ENCODE data around the gene SP9. TPM values are rescaled to one million over a fixed set of nuclear protein-coding genes. Genes with fewer than 3 reads are reported as not detected.

Gene SP9
- total RNA-seq (0.13 TPM), polyA plus RNA-seq (ENCODE audit: insufficient read depth in 1 of 8, insufficient read length in 8 of 8, low replicate concordance in 1 of 8) (under 1 TPM in 7 of 8 donors, not detected in 1; 0.08 to 0.67 (median 0.18) TPM)
- long read RNA-seq, donor 1, result 0 reads
- long read RNA-seq, donor 2, result 0 reads
- long read RNA-seq, donor 3, result 0 reads
- long read RNA-seq, donor 4, result 0 reads
- long read RNA-seq, donor 5, result 0 reads
- long read RNA-seq, donor 6, result 0 reads
- long read RNA-seq, donor 7, result 0 reads
- long read RNA-seq, donor 8, result 0 reads
- long read RNA-seq, donor 9, result 0 reads
- long read RNA-seq, donor 10, result 0 reads
- long read RNA-seq, donor 11, result 0 reads

GRCh38 chr2:174334781-174335251 lies at the start of gene SP9:
TSS of gene SP9 (plus strand) at chr2:174334954. CDS start at chr2:174335093, 139 bp downstream.
- Histone ChIP-seq H3K27ac (ENCODE audit: low read length) (no peak within 1 kb of the TSS), H3K27me3 (ENCODE audit: control insufficient read depth, insufficient read depth, low read length) (peaks cover 87% of the 10 kb centered on the region), H3K4me1 (ENCODE audit: control insufficient read depth, insufficient read depth, low read length) (peaks cover 33% of the 10 kb centered on the region), H3K36me3 (ENCODE audit: control insufficient read depth, insufficient read depth, low read length) (no peaks in the 10 kb centered on the region), H3K9me3 (replicated peaks; ENCODE audit: control insufficient read depth, low read depth, low read length) (no peaks in the 10 kb centered on the region), H3K4me3 (ENCODE audit: low read length) (peak within 1 kb of the TSS; percentile 43)
- WGBS (ENCODE audit: insufficient coverage), result 2% methylated on average over 42 of the region's 44 CpGs
- peak; percentile 78 for DNase-seq

GRCh38 chr2:174286172-174286571 lies 48.6 kb upstream of the SP9 start:
- Histone ChIP-seq H3K27me3 (ENCODE audit: control insufficient read depth, insufficient read depth, low read length) (no peaks in the 10 kb centered on the region), H3K9me3 (replicated peaks; ENCODE audit: control insufficient read depth, low read depth, low read length) (no peaks in the 10 kb centered on the region), H3K27ac (ENCODE audit: low read length) (no peak overlapping the region), H3K4me1 (ENCODE audit: control insufficient read depth, insufficient read depth, low read length) (no peaks in the 10 kb centered on the region), H3K4me3 (ENCODE audit: low read length) (no peak overlapping the region), H3K36me3 (ENCODE audit: control insufficient read depth, insufficient read depth, low read length) (no peaks in the 10 kb centered on the region)
- no peak for DNase-seq
- no CpG with 5 or more reads among the region's 2 CpGs for WGBS (ENCODE audit: insufficient coverage)

- no peaks in the 10 kb centered on the region for H3K4me1 ChIP-seq (ENCODE audit: control insufficient read depth, insufficient read depth, low read length)
- no peaks in the 10 kb centered on the region for H3K36me3 ChIP-seq (ENCODE audit: control insufficient read depth, insufficient read depth, low read length)
- peaks cover 6% of the 10 kb centered on the region for H3K9me3 ChIP-seq (replicated peaks; ENCODE audit: control insufficient read depth, low read depth, low read length)
- no peak overlapping the region for H3K27ac ChIP-seq (ENCODE audit: low read length)
- H3K4me3 ChIP-seq (ENCODE audit: low read length), result no peak overlapping the region
- DNase-seq, result no peak
- WGBS (ENCODE audit: insufficient coverage), result no CpG with 5 or more reads among the region's 1 CpG
- no peaks in the 10 kb centered on the region for H3K27me3 ChIP-seq (ENCODE audit: control insufficient read depth, insufficient read depth, low read length)
Observed at GRCh38 chr2:174292908-174293307, 41.8 kb upstream of the SP9 start.

- no peak overlapping the region for H3K4me3 ChIP-seq (ENCODE audit: low read length)
- 82% methylated on average over 2 of the region's 3 CpGs for WGBS (ENCODE audit: insufficient coverage)
Observed at GRCh38 chr2:174300114-174300513, 34.6 kb upstream of the SP9 start.

GRCh38 chr2:174312581-174313234 lies 22.0 kb upstream of the SP9 start:
- no peak for DNase-seq
- Histone ChIP-seq H3K4me3 (ENCODE audit: low read length) (no peak overlapping the region), H3K27ac (ENCODE audit: low read length) (no peak overlapping the region), H3K27me3 (ENCODE audit: control insufficient read depth, insufficient read depth, low read length) (peaks cover 3% of the 10 kb centered on the region), H3K36me3 (ENCODE audit: control insufficient read depth, insufficient read depth, low read length) (no peaks in the 10 kb centered on the region), H3K4me1 (ENCODE audit: control insufficient read depth, insufficient read depth, low read length) (no peaks in the 10 kb centered on the region), H3K9me3 (replicated peaks; ENCODE audit: control insufficient read depth, low read depth, low read length) (no peaks in the 10 kb centered on the region)
- WGBS (ENCODE audit: insufficient coverage), result no CpG with 5 or more reads among the region's 2 CpGs

More at GRCh38 chr2:174300114-174300513, 34.6 kb upstream of the SP9 start:
- no peaks in the 10 kb centered on the region for H3K36me3 ChIP-seq (ENCODE audit: control insufficient read depth, insufficient read depth, low read length)
- H3K27me3 ChIP-seq (ENCODE audit: control insufficient read depth, insufficient read depth, low read length), result no peaks in the 10 kb centered on the region
- no peak for DNase-seq
- H3K9me3 ChIP-seq (replicated peaks; ENCODE audit: control insufficient read depth, low read depth, low read length), result no peaks in the 10 kb centered on the region
- H3K27ac ChIP-seq (ENCODE audit: low read length), result no peak overlapping the region
- H3K4me1 ChIP-seq (ENCODE audit: control insufficient read depth, insufficient read depth, low read length), result no peaks in the 10 kb centered on the region

- Histone ChIP-seq H3K27ac (ENCODE audit: low read length) (no peak overlapping the region), H3K9me3 (replicated peaks; ENCODE audit: control insufficient read depth, low read depth, low read length) (no peaks in the 10 kb centered on the region), H3K4me1 (ENCODE audit: control insufficient read depth, insufficient read depth, low read length) (peaks cover 9% of the 10 kb centered on the region), H3K27me3 (ENCODE audit: control insufficient read depth, insufficient read depth, low read length) (peaks cover 15% of the 10 kb centered on the region), H3K4me3 (ENCODE audit: low read length) (no peak overlapping the region), H3K36me3 (ENCODE audit: control insufficient read depth, insufficient read depth, low read length) (no peaks in the 10 kb centered on the region)
- DNase-seq, result no peak
- no CpG with 5 or more reads among the region's 1 CpG for WGBS (ENCODE audit: insufficient coverage)
Observed at GRCh38 chr2:174322149-174322548, 12.6 kb upstream of the SP9 start.

- Histone ChIP-seq H3K9me3 (replicated peaks; ENCODE audit: control insufficient read depth, low read depth, low read length) (no peaks in the 10 kb centered on the region), H3K36me3 (ENCODE audit: control insufficient read depth, insufficient read depth, low read length) (no peaks in the 10 kb centered on the region), H3K27me3 (ENCODE audit: control insufficient read depth, insufficient read depth, low read length) (peaks cover 21% of the 10 kb centered on the region), H3K27ac (ENCODE audit: low read length) (no peak overlapping the region), H3K4me1 (ENCODE audit: control insufficient read depth, insufficient read depth, low read length) (peaks cover 14% of the 10 kb centered on the region), H3K4me3 (ENCODE audit: low read length) (no peak overlapping the region)
- WGBS (ENCODE audit: insufficient coverage), result no CpG with 5 or more reads among the region's 1 CpG
- DNase-seq, result no peak
Observed at GRCh38 chr2:174322746-174323145, 12.0 kb upstream of the SP9 start.

- Histone ChIP-seq H3K36me3 (ENCODE audit: control insufficient read depth, insufficient read depth, low read length) (no peaks in the 10 kb centered on the region), H3K27ac (ENCODE audit: low read length) (no peak overlapping the region), H3K27me3 (ENCODE audit: control insufficient read depth, insufficient read depth, low read length) (peaks cover 36% of the 10 kb centered on the region), H3K9me3 (replicated peaks; ENCODE audit: control insufficient read depth, low read depth, low read length) (no peaks in the 10 kb centered on the region), H3K4me1 (ENCODE audit: control insufficient read depth, insufficient read depth, low read length) (peaks cover 24% of the 10 kb centered on the region), H3K4me3 (ENCODE audit: low read length) (no peak overlapping the region)
- peak; percentile 33 for DNase-seq
- WGBS (ENCODE audit: insufficient coverage), result no CpG with 5 or more reads among the region's 2 CpGs
Observed at GRCh38 chr2:174324530-174324929, 10.2 kb upstream of the SP9 start.

GRCh38 chr2:174325373-174326160 lies 9.2 kb upstream of the SP9 start:
- no peaks in the 10 kb centered on the region for H3K36me3 ChIP-seq (ENCODE audit: control insufficient read depth, insufficient read depth, low read length)
- H3K27ac ChIP-seq (ENCODE audit: low read length), result peak overlapping the region; percentile 56
- no peaks in the 10 kb centered on the region for H3K9me3 ChIP-seq (replicated peaks; ENCODE audit: control insufficient read depth, low read depth, low read length)
- peak; percentile 91 for DNase-seq
- H3K4me1 ChIP-seq (ENCODE audit: control insufficient read depth, insufficient read depth, low read length), result peaks cover 24% of the 10 kb centered on the region
- peaks cover 42% of the 10 kb centered on the region for H3K27me3 ChIP-seq (ENCODE audit: control insufficient read depth, insufficient read depth, low read length)
- WGBS (ENCODE audit: insufficient coverage), result 38% methylated on average over 19 of the region's 30 CpGs
- peak overlapping the region; percentile 54 for H3K4me3 ChIP-seq (ENCODE audit: low read length)

Data from muscle of leg (tissue), 16 donors.